Epithelial cell of proximal tubule (primary cell): ENCODE measurements around the gene RCE1. TPM values are rescaled to one million over a fixed set of nuclear protein-coding genes. Genes with fewer than 3 reads are reported as not detected.

ENCODE experiments used
- DNase-seq: peaks from one replicate; pipeline ENCODE4 v3.0.0-alpha.2; 2011; ENCODE audit warnings: low read depth
- H3K4me3 ChIP-seq: 2 replicates; pipeline ENCODE4 v1.5.1; 2011; ENCODE audit warnings: low read depth, mild to moderate bottlenecking, low read length
- total RNA-seq: library from RNA; depleted of rRNA; stranded (reverse); fragments of >200 nt; gene quantifications from 2 replicates; pipeline ENCODE4 v1.2.3, GENCODE V29; 2015
- TF ChIP-seq, protein P1 (sequence below): conservative IDR thresholded peaks from 2 replicates; pipeline ENCODE4 v1.5.1; 2012; ENCODE audit warnings: low read depth, mild to moderate bottlenecking, low read length

Gene RCE1
- total RNA-seq, 1 donor from 2014 or later = 41.7 TPM

DNA sequence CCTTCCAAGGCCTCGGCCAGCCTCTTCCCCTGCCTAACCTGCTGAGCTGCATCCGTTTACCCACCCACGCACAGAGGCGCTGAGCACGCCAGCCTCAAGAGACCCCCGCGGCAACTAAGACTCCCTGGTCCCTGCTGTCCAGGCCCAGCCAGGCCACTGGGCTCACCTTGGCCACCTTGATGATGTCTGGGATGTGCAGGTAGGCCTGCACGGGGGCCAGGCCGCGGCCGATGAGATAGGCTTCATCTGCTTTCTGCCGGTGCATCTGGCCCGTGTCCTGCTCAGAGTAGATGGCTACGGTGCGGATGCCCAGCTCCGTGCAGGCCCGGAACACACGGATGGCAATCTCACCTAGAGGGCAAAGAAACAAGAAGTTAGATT lies 28.3 kb downstream of the RCE1 start:
- H3K4me3 ChIP-seq = no peak overlapping the region
- no peak for DNase-seq
- TF ChIP-seq, protein P1, sequence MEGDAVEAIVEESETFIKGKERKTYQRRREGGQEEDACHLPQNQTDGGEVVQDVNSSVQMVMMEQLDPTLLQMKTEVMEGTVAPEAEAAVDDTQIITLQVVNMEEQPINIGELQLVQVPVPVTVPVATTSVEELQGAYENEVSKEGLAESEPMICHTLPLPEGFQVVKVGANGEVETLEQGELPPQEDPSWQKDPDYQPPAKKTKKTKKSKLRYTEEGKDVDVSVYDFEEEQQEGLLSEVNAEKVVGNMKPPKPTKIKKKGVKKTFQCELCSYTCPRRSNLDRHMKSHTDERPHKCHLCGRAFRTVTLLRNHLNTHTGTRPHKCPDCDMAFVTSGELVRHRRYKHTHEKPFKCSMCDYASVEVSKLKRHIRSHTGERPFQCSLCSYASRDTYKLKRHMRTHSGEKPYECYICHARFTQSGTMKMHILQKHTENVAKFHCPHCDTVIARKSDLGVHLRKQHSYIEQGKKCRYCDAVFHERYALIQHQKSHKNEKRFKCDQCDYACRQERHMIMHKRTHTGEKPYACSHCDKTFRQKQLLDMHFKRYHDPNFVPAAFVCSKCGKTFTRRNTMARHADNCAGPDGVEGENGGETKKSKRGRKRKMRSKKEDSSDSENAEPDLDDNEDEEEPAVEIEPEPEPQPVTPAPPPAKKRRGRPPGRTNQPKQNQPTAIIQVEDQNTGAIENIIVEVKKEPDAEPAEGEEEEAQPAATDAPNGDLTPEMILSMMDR = no peak

DNA sequence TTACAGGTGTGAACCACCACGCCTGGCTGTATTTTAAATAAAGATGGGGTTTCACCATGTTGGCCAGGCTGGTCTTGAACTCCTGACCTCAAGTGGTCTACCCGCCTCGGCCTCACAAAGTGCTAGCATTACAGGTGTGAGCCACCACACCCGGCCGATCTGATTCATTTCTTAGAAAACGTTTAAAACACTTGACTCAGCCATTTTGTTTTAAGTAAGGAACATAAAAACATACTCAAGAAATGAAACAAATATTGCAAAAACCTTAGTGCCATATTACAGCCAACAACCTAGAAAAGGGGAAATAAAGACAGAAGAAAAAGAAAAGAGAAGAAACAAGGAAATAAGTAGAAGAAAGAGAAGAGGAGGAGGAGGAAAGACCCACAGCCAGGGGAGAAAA lies 31.0 kb downstream of the RCE1 start:
- TF ChIP-seq, protein P1 = no peak
- no peak overlapping the region for H3K4me3 ChIP-seq
- no peak for DNase-seq

DNA sequence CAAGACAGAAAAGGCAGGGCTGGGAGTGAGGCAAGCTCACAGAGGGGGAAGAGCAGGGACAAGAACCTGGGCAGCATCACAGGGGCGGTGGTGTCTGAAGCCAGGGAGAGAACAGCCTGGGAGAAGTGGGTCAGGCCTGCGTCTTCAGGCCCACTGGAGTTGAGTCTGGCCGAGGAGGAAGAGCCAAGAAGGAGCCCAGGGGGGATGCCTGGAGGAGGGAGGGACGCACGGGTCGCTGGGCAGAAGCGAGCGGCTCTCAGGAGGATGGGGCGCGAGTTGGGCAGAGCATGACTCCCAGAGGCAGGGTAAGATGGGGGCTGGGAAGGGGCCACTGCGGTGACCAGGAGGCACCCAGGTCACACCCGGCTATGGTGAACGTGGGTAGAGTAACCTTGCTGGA lies 32.1 kb downstream of the RCE1 start:
- no peak for DNase-seq
- TF ChIP-seq, protein P1 = no peak

DNA sequence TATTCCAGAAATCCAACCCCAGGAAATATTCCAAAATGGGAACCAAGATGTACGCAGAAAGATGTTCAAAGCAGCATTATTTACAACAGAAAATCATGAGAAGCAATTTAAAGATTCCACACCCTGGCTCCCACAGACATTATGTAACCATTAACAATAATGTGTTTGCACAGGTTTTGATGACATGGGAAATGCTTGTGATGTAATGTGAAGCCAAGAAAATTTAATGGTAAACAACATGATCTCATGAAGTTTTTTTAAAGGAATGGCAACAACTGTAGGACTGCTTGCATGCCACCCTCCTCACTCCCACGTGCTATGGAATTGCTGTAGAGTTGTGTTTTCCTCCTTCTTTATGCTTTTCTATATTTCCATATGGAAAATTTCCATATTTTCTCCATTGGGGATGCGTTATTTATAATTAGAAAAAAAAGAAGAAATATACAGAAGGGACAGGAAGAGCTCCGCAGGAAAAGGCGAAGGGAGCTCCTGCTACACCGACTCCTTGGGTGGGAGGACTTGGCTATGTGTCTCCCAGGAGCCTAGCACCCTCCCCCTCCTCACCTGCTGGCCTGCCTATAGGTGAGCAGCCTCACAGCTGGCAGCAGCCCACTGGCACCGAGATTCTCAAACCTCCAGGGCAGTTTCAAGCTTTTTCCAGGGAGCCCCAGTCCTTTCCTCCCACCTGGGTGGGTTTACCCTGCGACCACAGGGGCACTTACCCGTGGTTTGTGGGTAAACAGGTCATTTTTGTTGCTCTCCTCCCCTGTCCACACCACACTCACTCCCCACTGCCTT lies 34.5 kb downstream of the RCE1 start:
- no peak overlapping the region for H3K4me3 ChIP-seq
- DNase-seq = no peak
- TF ChIP-seq, protein P1 = no peak

More for the DNA sequence above, 32.1 kb downstream of the RCE1 start:
- H3K4me3 ChIP-seq = no peak overlapping the region

DNA sequence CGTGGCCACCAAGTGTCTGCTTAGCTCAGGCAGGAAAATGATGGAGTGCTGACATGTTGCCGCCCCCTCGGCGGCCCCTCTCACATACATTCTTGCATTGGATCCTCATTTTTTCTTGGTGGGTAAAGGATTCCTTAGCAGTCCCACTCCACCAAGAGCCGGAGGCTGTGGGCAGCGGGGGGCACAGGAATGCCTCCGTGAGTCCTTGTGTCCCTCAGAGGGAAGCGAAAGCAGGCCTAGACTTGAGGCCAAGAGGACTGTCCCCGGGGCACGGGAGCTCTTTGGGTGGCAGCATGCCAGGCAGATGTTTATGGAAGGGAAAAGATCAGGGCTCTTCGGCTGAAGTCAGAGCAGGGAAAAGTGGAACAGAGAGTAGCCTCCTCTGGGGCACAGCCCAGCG lies 35.2 kb downstream of the RCE1 start:
- TF ChIP-seq, protein P1 = no peak
- DNase-seq = no peak
- no peak overlapping the region for H3K4me3 ChIP-seq

DNA sequence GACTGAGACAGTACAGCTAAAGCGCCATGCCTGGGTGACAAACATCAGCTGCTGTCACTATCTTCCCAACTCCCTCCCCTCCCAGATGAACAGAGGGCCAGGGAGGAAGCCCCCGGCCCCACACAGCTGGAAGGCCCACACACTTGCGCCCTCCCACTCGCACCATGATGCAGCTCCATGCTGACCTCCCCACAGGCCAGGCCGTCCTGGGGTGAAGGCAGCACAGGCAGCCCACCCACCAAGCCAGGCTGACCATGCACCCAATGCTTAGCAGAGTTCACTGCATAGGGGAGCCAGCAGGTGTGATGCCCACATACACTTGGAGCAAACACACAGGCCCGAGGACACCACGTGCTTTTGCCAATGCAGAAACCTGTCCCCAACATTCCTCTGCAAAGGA lies 35.8 kb downstream of the RCE1 start:
- no peak for DNase-seq
- no peak overlapping the region for H3K4me3 ChIP-seq
- TF ChIP-seq, protein P1 = no peak

DNA sequence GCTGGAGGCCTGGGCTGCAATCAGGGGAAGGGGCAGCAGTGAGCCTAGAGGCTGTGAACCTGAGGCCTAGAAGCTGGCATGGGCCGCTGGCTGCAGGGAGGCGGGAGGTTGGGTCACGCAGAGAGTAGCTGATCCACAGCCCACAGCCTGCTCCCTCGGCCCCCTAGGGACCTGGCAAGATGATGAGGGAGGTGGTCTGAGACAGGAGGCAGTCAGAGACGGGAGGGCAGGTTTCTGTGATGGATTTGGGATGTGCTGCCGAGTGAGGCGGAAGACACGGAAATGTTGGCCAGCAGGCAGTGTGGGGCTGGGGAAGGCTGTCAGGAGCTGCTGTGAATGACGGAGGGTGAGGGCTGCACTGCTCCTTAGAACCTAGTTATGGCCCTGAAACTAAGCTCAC lies 36.3 kb downstream of the RCE1 start:
- DNase-seq = no peak
- TF ChIP-seq, protein P1 = no peak
- H3K4me3 ChIP-seq = no peak overlapping the region
